GM12874 (cell line): ENCODE data around the gene AGPAT3.

ENCODE experiments used
- TF ChIP-seq, protein P1 (sequence below): IDR thresholded peaks from 2 replicates; pipeline ENCODE4 v1.5.1; 2011; ENCODE audit warnings: low read depth, mild to moderate bottlenecking, control low read depth, low read length, moderate library complexity; ENCODE audit not compliant: insufficient read depth

The AGPAT3 gene

DNA sequence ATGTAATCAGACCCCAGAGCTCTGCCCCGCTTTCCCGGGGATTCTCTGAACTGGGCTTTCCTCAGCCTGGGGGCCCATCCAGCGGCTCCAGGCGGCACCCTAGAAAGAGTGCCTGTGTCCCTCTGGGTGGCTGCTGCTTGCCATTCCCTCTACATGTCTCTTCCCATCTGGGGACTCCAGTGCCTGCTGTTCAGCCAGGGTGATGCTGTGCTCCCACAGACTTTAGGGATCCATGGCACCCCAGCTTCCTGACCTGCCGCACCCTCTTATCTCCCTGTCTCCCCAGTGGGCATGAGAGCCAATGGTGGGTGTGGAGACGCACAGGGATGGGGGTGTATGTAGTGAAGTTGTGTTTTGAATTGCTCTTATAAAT lies 163.2 kb downstream of the AGPAT3 start:
- TF ChIP-seq, protein P1, sequence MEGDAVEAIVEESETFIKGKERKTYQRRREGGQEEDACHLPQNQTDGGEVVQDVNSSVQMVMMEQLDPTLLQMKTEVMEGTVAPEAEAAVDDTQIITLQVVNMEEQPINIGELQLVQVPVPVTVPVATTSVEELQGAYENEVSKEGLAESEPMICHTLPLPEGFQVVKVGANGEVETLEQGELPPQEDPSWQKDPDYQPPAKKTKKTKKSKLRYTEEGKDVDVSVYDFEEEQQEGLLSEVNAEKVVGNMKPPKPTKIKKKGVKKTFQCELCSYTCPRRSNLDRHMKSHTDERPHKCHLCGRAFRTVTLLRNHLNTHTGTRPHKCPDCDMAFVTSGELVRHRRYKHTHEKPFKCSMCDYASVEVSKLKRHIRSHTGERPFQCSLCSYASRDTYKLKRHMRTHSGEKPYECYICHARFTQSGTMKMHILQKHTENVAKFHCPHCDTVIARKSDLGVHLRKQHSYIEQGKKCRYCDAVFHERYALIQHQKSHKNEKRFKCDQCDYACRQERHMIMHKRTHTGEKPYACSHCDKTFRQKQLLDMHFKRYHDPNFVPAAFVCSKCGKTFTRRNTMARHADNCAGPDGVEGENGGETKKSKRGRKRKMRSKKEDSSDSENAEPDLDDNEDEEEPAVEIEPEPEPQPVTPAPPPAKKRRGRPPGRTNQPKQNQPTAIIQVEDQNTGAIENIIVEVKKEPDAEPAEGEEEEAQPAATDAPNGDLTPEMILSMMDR, result no peak

DNA sequence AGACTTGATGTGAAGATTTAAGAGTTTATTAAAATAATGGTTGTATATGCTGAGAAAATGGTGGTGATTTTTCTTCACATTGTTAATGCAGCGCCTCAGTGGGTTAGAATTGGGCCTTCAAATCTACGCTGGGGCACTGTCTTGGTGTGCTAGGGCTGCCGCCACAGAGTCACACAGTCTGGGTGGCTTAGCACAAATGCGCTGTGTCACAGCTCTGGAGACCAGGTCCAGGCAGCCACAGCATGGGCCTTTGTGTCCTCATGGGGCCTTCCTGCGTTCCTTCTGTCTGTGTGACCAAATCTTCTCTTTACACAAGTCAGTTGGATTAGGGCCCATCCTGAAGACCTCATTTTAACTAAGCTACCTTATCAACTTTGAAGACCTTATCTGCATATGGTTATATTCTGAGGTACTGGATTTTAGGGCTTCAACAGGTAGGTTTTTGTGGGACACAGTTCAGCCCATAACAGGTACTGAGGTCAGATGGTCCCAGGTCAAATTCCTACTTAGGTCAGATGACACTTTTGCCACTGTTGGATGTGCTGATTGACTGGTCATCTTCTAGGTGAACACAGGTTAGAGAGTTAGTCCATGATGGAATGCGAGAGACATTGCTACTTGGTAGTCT lies 164.6 kb downstream of the AGPAT3 start:
- TF ChIP-seq, protein P1, result no peak

DNA sequence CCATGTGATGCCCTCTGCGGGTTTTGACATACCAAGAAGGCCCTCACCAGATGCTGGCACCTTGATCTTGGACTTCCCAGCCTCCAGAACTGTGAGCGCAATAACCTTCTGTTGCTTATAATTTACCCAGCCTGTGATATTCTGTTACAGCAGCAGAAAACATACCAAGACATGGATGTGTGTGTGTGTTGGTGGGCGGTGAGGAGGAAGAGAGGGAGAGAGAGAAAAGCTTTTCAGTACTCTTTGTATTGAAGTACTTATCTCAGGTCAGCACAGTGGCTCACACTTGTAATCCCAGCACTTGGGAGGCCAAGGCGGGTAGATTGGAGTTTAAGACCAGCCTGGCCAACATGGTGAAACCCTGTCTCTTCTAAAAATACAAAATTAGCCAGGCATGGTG lies 170.2 kb downstream of the AGPAT3 start:
- TF ChIP-seq, protein P1, result no peak
